Esophagus squamous epithelium (tissue), 5 donors: ENCODE results near the gene GRIK2. TPM values are rescaled to one million over a fixed set of nuclear protein-coding genes. Genes with fewer than 3 reads are reported as not detected.

Experiments used
- DNase-seq: peaks from one replicate; lab custom pipeline; 2025; lab: John Stamatoyannopoulos, UW
- H3K27ac ChIP-seq, 4 donors: fragments of 200-600 bp; sonication (generic); one replicate each; pipeline ENCODE4 v1.5.1; 2016 to 2019; ENCODE audit warnings: mild to moderate bottlenecking in 1 of 4
- H3K27me3 ChIP-seq, 4 donors: fragments of 200-600 bp; sonication (generic); 1 replicate in 3 of 4; 2 replicates in 1 of 4; pipeline versions ENCODE4 v1.5.1 to v1.6.0; 2017 to 2021; ENCODE audit warnings: antibody characterized with exemption in 1 of 4
- H3K36me3 ChIP-seq, 3 donors: fragments of 200-600 bp; sonication (generic); one replicate each; pipeline ENCODE4 v1.5.1; 2016 to 2019
- H3K4me1 ChIP-seq, 3 donors: fragments of 200-600 bp; sonication (generic); one replicate each; pipeline ENCODE4 v1.5.1; 2017 to 2019
- H3K4me3 ChIP-seq, 4 donors: fragments of 200-600 bp; sonication (generic); 1 replicate in 3 of 4; 2 replicates in 1 of 4; pipeline ENCODE4 v1.5.1; 2016 to 2019; ENCODE audit warnings: mild to moderate bottlenecking in 2 of 4, moderate library complexity in 1 of 4
- H3K9me3 ChIP-seq, 3 donors: fragments of 200-600 bp; sonication (generic); one replicate each; pipeline ENCODE4 v1.5.1; 2016 to 2019
- POLR2A ChIP-seq, 4 donors: fragments of 450-650 bp; IDR thresholded peaks; one replicate each; pipeline ENCODE4 v1.6.1; 2017; ENCODE audit warnings: antibody characterized with exemption in 4 of 4, mild to moderate bottlenecking in 4 of 4, moderate library complexity in 3 of 4
- WGBS, 2 donors: methylation state at CpG; one replicate each; pipeline ENCODE4 v1.1.5; 2018; 5-methylcytosine and 5-hydroxymethylcytosine counted together
- intact Hi-C: fragments of 100-400 bp; cut with DNase I; formaldehyde crosslinking; loops from one replicate; pipeline ENCODE4 v1.15.0; 2022
- total RNA-seq, 4 donors: library from RNA; depleted of rRNA; stranded (reverse); fragments of >200 nt; gene quantifications; one replicate each; pipeline ENCODE4 v1.1.0, GENCODE V29; 2016
- TF ChIP-seq, protein P1 (sequence below), 6 experiments: fragments of 450-650 bp in 4 of 6; fragments of 200-600 bp in 2 of 6; sonication (generic) in 2 of 6; IDR thresholded peaks; one replicate each; pipeline ENCODE4 v1.5.1; 2016 to 2019; ENCODE audit warnings: antibody characterized with exemption in 6 of 6, mild to moderate bottlenecking in 4 of 6, moderate library complexity in 4 of 6
- donor health status: DM: yes; HTN: yes; CAD: no.

Gene GRIK2
- total RNA-seq, 4 donors from 2014 or later = 0.19 TPM; not detected in 3

DNA sequence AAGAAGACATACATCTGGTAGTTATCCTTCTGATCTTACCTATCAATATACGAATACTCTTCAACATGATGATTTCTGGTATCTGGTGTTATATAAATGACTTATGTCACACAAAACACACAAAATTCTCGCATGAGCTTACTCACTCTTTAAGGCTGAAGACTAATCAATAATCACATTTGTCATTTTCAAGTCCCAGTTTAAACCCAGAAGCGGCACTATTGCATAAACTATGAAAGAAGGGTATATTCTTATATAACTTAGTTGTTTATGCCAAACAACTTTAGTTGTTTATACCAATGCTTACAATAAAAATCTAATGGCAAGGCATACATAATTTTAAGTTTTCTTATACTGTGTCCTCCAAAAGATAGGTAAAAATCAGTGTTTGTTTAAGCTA, 293.1 kb downstream of the GRIK2 start:
- intact Hi-C loops = no loop called here
- 90 to 91% methylated on average over 3 of the region's 3 CpGs for WGBS, 2 donors
- H3K36me3 ChIP-seq = no peaks in the 10 kb centered on the region
- no peak overlapping the region for H3K27ac ChIP-seq
- H3K27me3 ChIP-seq = no peaks in the 10 kb centered on the region
- TF ChIP-seq, protein P1, sequence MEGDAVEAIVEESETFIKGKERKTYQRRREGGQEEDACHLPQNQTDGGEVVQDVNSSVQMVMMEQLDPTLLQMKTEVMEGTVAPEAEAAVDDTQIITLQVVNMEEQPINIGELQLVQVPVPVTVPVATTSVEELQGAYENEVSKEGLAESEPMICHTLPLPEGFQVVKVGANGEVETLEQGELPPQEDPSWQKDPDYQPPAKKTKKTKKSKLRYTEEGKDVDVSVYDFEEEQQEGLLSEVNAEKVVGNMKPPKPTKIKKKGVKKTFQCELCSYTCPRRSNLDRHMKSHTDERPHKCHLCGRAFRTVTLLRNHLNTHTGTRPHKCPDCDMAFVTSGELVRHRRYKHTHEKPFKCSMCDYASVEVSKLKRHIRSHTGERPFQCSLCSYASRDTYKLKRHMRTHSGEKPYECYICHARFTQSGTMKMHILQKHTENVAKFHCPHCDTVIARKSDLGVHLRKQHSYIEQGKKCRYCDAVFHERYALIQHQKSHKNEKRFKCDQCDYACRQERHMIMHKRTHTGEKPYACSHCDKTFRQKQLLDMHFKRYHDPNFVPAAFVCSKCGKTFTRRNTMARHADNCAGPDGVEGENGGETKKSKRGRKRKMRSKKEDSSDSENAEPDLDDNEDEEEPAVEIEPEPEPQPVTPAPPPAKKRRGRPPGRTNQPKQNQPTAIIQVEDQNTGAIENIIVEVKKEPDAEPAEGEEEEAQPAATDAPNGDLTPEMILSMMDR (IDR thresholded peaks at IDR 0.05) = no peak
- no peak for TF ChIP-seq POLR2A (IDR thresholded peaks at IDR 0.05)
- no peaks in the 10 kb centered on the region for H3K9me3 ChIP-seq
- H3K4me1 ChIP-seq = no peaks in the 10 kb centered on the region
- DNase-seq = no peak
- no peak overlapping the region for H3K4me3 ChIP-seq

DNA sequence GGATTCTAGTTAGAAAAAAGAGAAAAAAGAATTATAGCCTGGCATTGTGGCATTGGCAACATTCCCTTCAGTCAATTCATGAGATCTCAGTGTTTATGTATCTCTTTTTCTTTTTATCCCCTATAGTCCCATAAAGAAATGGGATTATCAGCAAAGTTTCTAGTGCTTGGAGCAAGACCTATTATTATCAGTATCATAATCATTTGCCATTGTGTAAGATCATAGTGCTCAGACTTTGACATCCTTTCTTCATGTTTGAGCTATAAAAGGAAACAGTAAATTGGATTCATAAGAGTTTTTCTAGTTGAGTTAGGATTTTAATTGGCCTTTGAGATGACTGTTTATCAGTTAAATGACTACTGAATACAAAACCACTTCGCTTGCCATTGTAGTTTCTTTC, 295.6 kb downstream of the GRIK2 start:
- no peak overlapping the region for H3K27ac ChIP-seq
- no peaks in the 10 kb centered on the region for H3K4me1 ChIP-seq
- TF ChIP-seq, protein P1 (IDR thresholded peaks at IDR 0.05) = no peak
- no peak for TF ChIP-seq POLR2A (IDR thresholded peaks at IDR 0.05)
- 71 to 84% methylated on average over 1 of the region's 1 CpG for WGBS, 2 donors
- H3K27me3 ChIP-seq = no peaks in the 10 kb centered on the region
- no peak overlapping the region for H3K4me3 ChIP-seq
- H3K9me3 ChIP-seq = no peaks in the 10 kb centered on the region
- no peak for DNase-seq
- H3K36me3 ChIP-seq = no peaks in the 10 kb centered on the region
- intact Hi-C loops = no loop called here

DNA sequence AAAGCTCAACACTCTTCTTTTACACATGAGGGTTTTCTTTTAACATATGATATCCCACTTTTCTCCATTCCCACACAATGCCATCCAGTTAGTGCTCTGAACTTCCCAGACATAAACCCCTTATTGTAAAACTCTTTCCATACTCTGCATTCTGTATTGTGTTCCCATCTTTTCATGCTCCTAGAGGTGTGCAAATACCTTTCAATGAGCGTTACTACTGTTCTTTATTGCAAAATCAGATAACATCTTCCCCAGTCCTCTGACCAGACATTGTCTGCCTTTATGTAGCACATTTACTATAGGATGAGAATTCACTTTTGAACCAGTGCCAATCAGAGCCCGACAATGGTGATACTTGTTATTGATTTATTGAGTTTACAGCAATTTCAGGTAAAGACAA, 296.2 kb downstream of the GRIK2 start:
- WGBS, 2 donors = 84 to 90% methylated on average over 2 of the region's 2 CpGs
- DNase-seq = no peak
- intact Hi-C loops = no loop called here
- Histone ChIP-seq H3K4me3 (no peak overlapping the region), H3K36me3 (no peaks in the 10 kb centered on the region), H3K27me3 (no peaks in the 10 kb centered on the region), H3K4me1 (no peaks in the 10 kb centered on the region), H3K9me3 (no peaks in the 10 kb centered on the region), H3K27ac (no peak overlapping the region)
- TF ChIP-seq POLR2A (IDR thresholded peaks at IDR 0.05) = no peak
- TF ChIP-seq, protein P1 (IDR thresholded peaks at IDR 0.05) = no peak

DNA sequence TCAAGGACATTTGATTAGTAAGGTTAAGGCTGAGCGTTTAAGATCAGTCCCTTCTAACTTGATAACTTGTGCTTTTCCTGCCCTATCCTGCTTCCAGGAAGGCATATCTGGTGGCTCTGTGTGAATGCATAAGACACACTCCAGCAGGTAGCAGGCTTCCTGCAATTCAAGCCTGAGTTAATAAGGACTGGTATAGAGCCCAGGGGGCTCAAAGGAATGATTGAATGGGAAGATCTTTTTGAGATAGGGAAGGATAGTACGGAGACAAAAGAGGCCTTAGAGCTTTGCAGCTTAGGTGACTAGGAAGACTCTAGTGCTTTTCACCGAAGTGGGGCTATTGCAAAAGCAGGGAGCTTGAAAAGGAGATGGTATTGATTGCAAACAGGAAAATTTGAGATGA, 307.1 kb downstream of the GRIK2 start:
- DNase-seq = no peak
- no peak overlapping the region for H3K4me3 ChIP-seq
- no peaks in the 10 kb centered on the region for H3K9me3 ChIP-seq
- WGBS, 2 donors = 54 to 73% methylated on average over 3 of the region's 3 CpGs
- no peaks in the 10 kb centered on the region for H3K36me3 ChIP-seq
- intact Hi-C loops = no loop called here
- no peaks in the 10 kb centered on the region for H3K4me1 ChIP-seq
- TF ChIP-seq, protein P1 (IDR thresholded peaks at IDR 0.05) = no peak
- no peak for TF ChIP-seq POLR2A (IDR thresholded peaks at IDR 0.05)
- H3K27ac ChIP-seq = no peak overlapping the region
- H3K27me3 ChIP-seq = no peaks in the 10 kb centered on the region

DNA sequence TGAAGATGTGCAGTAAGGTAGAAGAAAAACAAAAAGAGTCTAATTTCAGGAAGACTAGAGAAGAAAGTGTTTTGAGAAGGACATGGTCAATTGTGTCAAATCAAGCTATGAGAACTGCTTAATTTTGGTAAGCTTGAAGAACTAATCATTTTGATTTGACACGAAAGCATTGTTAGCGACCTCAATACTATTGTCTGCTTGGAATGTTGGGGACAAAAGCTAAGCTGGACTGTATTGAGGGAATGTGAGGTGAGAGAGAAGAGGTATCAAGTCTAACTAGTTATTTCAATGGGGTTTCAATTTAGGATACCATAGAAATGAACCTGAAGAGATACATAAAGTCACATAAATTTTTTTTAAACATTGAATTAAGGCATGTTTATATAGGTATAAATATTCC, 309.8 kb downstream of the GRIK2 start:
- 88 to 89% methylated on average over 2 of the region's 2 CpGs for WGBS, 2 donors
- Histone ChIP-seq H3K36me3 (no peaks in the 10 kb centered on the region), H3K27me3 (no peaks in the 10 kb centered on the region), H3K4me3 (no peak overlapping the region), H3K27ac (no peak overlapping the region), H3K9me3 (no peaks in the 10 kb centered on the region), H3K4me1 (no peaks in the 10 kb centered on the region)
- no peak for DNase-seq
- intact Hi-C loops = no loop called here
- TF ChIP-seq POLR2A (IDR thresholded peaks at IDR 0.05) = no peak
- TF ChIP-seq, protein P1 (IDR thresholded peaks at IDR 0.05) = no peak
